ENCODE data around the gene HAUS8.
"Not testable (repeated sequence)": the region's sequence is repeated elsewhere in the genome, so short reads cannot be mapped to it uniquely, and the experiment has no call there.

HAUS8 gene, protein sequence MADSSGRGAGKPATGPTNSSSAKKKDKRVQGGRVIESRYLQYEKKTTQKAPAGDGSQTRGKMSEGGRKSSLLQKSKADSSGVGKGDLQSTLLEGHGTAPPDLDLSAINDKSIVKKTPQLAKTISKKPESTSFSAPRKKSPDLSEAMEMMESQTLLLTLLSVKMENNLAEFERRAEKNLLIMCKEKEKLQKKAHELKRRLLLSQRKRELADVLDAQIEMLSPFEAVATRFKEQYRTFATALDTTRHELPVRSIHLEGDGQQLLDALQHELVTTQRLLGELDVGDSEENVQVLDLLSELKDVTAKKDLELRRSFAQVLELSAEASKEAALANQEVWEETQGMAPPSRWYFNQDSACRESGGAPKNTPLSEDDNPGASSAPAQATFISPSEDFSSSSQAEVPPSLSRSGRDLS

DNA sequence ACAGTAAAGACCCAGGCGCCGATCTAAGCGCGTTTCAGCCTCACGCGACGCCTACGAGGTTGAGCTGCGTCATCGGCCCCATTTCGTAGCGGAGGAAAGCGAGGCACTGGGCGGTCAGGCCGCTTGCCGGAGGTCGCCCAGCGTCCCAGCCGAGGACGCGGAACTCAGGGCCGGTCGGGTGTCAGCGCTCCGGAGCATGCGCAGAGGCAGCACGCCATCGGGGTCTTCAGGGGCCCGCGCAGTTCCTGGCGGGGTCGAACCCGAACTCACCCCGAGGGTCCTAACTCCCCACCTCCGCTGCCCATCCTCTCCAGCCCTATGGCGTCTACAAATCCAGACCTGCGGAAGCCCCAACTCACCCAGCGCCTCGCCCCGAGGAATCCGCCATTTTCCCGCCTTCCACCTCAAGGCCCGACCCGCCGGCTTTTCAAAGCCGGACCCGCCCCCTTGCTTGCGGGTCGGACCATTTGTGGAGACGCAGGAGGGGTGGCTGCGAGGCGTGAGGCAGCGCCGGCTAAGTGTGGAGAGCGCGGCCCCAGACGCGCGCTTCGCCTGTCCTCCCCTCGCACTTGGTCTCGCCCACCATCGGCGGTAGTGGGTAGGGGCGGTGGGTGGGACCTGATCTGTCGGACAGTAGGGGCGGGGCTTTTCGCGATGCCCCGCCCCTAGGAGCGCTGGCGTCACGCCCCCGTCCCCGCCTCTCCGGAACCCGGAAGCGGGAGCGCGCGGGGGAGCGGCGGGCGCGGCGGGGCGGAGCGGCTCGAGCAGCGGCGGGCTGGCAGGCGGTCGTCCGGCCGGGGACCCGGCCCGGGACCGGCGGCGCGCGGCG lies at the start of gene HAUS8, which contains the start of gene MYO9B:
HAUS8 (minus strand) TSS at position 418 of the 829 bp plus-strand sequence; CDS start at position 388, 30 bp downstream.
MYO9B (plus strand) TSS at position 743 of the 829 bp plus-strand sequence. CDS start 25,941 bp downstream, outside the sequence.
- DNase-seq: peak; percentile 99

DNA sequence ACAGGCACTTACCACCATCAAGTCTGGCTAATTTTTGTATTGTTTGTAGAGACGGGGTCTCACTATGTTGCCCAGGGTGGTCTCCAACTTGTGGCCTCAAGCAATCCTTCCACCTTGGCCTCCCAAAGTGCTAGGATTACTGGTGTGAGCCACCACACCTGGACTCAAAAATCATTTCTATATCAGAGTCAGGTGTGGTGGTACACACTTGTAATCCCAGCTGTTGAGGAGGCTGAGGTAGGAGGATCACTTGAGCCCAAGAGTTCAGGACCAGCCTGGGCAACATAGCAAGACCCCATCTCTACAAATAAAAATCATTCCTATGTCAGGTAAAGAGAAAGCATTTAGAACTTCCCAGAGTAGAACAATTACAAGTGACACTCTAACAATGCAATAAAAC lies 48.8 kb upstream of the HAUS8 start:
- no peak for DNase-seq

DNA sequence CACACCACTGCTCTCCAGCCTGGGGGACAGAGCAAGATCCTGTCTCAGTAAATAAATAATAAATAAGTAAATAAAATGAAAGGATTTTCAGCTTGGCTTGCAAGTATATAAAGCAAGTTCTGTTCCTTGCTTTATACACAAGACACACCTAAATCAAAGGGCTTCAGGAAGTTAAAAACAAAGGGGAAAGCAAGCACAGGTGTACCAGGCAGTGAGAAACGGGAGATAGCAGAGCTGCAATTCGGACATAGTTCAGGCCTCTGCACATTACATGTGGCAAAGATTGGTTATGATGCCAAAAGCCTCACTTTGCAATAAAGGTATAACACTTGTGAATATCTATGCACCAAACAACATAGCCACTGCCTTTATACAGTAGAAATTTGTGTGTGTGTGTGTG lies 47.8 kb upstream of the HAUS8 start:
- DNase-seq: no peak

DNA sequence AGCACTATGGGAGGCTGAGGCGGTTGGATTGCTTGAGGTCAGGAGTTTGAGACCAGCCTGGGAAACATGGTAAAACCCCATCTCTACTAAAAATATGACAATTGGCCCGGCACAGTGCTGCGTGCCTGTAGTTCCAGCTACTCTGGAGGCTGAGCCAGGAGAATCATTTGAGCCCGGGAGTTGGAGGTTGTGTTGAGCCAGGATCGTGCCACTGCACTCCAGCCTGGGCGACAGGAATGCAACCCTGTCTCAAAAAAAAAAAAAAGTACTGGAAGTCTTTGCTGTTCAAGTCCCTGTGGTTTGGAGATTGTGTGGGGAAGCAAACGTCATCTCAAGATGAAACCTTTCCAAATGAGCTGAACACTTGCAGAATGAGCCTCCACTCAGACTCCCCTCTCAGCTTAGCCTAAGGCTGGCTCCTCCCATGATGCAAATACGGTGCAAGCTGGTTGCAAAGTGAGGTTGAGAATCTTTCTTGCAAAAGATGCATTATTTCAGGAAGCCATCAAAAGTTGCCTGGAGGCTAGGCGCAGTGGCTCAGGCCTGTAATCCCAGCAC lies 46.6 kb upstream of the HAUS8 start:
- no peak for DNase-seq

DNA sequence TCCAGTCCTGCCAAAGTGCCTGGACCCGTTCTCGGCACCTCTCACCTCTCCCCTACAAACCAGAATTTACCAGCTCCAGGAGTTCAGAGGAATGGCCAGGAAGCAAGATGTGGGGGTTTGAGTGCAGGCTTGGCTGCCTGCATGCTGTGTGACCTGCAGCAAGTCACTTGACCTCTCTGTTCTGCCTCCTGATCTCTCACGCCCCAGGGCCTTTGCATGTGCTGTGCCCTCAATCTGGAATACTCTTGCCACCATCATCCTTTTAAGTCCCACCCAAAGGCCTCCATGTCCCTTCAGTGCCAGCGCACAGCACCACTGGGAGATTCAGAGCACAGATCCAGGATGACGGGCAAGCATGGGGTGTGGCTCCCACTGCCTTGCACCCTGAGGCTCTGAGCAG lies 43.7 kb upstream of the HAUS8 start:
- DNase-seq: no peak

DNA sequence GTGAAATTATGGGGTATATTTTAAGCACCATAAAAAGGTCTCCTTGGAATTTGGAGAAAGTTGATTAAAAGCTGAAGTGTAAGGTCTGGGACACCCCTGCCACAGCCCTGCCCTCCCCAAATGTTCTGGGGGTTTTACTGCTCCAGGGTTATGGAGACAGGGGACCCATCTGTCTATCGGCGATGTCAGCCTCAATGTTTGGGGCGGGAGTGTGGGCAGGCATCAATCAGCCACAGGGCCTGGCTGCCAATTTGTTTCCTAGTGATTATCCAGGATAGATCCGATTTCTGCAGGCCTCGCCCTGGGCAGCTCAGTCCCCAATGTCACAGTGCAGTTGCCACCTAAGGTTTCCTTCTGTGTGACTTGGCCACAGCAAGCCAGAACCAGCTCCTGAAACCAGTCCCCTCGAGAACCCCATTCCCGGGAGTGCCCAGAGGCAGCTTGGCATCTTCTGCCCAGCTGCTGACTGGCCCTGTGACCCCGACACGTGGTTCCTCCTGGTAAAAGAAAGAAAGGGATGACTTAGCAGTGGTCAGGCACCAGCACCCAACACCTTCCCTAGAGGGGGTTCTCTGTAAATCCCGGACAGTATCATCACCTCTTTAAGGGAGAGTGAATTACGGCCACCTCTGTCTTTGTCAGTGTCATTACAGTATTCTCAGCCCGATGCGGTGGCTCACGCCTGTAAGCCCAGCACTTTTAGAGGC lies 41.9 kb upstream of the HAUS8 start:
- no peak for DNase-seq

DNA sequence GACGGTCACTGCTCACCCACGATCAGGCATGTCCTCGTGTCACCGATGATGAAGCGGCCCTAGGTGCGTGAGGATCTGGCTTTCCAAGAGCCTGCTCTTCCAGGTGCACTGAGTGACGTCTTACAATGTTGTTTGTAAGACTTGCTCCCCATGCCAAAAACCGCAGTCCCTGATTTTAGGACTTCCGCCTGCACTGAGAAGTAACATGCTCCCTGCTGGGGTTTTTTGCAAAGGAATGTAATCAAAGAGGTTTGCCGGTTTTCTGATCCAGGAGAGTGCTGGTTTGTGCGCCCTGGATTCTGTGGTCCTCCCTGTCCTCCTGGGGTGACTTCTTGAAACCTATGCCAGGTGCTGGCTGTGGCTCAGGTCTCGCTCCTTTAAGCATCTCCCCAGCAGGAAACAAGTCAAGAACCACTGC lies 39.2 kb upstream of the HAUS8 start:
- no peak for DNase-seq

DNA sequence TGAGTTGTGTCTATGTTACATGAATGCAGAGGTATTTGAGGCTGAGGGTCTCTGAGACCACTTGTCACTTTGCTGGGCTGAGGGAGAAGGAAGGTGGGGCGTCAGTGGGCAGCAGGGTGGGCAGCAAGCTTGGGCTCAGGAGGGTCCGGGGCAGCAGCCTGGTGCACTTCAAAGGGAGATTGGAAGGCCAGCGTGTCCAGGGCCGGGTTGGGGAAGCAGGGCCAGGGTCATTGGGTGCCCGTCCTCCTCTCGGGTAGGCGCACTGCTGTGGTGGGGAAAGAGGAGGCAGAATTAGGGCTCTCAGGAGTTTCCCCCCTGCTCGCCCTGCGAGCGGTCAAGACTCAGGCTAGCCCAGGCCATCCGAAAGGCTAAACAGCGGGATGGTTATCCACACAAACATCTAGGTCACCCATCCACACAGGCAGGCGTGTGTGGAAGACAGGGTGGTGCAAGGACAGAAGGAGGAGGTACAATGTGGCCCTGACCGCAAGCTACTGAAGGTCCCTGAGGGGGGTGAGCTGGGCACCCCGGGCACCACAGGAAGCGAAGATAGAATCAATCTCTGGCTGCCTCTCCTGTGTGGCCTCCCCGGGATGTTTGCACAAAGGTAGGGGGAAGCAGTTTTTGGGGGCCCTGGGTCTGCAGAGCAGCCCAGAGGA lies 38.0 kb upstream of the HAUS8 start:
- no peak for DNase-seq

DNA sequence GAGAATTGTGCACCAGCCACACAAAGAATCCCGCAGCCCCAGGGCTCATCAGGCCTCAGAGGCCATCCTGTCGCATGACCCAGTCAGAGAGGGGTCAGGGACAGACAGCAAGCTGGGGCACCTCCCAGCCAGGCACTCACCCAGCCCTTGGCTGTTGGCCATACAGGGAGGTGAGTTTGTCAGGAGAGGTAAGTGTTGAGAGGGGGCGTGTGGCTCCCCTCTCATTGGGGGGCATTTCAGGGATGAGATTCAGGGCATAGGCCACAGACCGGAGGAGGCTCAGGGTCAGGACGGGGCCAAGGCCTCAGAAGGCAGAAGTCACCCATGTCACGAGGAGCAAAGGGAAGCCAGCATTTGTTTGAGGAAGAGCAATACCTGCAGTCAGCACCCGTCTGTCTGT lies 37.4 kb upstream of the HAUS8 start:
- no peak for DNase-seq

DNA sequence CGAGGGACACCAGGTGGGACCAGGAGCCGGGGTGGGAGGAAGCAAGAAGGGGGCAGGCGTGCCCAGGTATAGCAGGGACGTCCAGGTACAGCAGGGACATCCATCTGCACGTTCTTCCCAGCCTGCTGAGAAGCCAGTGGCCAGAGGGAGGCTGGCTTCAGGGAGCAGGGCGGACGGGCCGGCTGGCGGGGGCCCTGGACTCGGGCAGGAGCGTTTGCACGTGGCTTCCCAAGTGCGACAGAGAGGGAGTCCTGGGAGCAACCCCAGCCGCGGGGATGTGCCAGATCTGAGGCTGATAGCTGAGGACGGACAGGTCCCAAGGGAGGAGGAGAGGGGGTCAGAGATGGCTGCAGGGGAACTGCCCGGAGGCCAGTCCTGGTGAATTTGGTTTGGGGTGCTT lies 37.0 kb upstream of the HAUS8 start:
- DNase-seq: no peak

DNA sequence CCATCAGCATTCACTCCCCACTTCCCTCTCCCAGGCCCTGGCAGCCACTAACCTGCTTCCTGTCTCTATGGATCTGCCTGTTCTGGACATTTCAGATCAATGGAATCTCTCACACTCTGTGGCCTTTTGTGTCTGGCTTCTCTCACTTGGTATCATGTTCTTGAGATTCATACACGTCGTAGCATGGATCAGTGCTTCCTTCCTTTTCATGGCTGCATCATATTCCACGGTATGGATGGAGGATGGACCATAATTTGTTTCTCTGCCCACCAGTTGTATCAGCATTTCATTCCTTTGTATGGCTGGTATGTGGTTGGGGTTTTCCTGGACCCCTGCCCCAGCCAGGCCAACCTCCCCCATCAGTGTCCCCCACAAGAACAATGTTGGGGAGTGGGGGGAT lies 36.5 kb upstream of the HAUS8 start:
- no peak for DNase-seq

DNA sequence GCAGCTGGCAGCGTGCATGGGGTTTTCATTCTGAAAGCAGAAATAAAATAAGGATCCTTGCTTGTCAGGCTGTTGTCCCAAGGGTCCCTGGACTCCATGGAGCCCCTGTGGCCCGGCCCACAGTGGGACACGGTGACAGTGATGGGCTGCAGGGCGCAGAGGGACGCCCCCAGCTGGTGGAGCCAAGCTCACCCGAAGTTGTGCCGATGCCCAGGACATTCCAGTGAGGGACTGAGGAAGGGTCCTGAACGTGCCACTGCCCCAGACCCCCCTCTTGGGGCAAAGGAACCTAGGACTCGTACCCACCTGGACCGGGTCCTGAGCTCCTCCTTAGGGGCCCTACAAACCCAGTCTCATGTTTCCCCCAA lies 35.3 kb upstream of the HAUS8 start:
- no peak for DNase-seq

DNA sequence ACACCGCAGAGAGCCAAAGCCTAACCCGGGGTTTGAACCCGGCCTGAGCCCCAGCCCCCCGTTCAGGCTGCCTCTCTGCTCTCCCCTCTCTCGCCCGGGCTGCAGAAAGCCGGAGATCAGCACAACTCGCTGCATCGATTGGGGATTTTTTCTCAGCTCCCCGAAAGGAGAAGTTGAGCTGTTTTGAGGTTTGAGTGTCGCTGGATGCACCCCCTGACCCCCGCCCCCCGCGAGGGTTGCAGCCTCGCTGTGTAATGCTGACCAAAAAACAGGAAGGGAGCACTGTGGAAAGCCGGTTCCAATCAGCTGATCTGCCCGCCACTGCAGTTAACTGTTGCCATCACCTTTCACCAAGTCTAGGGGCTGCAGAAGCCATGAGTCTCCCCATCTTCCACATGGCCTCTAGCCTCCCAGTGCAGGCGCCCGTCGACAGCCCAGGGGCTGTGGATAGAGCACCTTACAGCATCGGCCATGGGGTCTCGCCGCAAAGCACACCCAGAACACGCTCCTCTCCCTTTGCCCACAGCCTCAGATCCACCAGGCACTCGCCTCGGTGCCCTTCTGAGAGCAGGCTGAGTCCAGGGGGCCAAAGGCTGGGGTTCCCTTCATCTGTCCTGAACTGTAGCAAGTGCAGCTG lies 34.8 kb upstream of the HAUS8 start:
- no peak for DNase-seq

DNA sequence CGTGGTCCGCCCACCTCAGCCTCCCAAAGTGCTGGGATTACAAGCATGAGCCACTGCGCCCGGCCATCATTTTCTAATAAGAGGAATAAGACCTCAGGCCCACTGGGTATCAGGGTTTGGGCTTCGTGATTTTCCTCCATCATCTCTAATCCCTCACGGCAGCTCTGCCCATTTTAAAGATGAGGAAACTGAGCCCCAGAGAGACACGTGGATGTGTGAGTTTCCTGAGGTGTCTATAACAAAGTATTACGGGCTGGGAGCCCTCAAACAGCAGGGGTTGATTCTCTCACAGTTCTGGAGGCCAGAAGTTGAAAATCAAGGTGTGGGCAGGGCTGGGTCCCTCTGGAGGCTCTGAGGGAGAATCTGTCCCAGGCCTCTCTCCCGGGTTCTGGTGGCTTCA lies 34.0 kb upstream of the HAUS8 start:
- no peak for DNase-seq

DNA sequence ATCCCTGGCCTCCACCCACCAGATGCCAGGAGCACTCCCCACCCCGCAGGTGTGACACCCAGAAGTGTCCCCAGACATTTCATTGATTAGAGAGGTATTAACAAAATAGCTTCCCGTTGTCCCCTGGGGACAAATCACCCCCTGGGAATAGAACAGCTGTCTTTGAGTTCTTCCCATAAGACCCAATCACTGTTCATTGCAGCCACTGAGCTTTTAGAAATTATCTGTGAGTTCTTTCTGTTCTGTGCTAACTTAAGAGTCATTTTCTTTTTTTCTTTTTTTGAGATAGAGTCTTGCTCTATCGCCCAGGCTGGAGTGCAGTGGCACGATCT lies 33.2 kb upstream of the HAUS8 start:
- no peak for DNase-seq

DNA sequence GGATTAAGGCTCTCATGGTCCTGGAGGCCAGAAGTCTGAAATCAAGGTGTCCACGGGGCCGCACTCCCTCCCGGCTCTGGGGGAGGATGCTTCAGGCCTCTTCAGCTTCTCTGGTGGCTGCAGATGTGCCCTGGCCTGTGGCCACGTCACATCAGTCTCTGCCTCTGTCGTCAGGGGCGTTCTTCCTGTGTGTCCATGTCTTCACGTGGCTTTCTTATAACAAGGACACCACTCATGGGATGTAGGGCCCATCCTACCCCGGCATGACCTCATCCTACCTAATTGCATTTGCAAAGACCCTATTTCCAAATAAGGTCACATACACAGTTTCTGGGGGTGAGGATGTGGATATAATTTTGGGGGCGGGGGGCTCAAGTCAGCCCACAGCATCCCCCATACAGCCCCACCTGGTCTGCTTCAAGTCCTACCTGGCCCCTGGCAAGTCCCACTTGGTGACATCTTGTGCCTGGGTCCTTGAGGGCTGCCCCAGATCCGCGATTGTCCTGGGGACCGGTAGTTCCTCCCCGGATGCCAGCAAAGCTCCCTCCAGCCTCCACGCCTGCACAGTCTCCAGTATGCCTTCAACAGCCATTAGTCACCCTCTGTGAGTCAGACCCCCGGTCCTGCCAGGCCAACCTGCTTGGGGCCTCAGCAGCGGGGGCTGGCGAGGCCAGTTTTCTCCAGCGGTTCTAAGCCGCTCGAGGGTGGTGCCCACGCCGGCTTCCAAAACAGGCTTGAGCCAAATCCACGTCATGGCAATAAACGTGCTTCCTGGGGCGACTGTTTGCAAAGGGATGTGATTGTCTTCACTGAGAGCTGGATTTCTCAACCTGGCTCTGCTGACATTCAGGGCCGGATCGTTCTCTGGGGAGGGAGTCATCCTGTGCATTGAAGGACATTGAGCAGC lies 32.5 kb upstream of the HAUS8 start:
- peak; percentile 27 for DNase-seq

DNA sequence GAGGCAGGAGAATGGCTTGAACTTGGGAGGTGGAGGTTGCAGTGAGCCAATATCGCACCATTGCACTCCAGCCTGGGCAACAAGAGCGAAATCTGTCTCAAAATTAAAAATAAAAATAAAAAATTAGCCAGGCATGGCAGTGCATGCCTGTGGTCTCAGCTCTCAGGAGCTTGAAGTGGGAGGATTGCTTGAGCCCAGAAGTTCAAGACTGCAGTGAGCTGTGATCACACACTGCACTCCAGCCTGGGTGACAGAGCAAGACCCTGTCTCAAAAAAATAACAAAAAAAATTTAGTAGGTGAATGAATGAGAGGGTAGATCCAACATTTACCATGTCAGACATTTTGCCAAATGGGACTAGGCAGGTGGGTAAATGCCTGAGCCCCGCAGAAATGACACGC lies 31.7 kb upstream of the HAUS8 start:
- not testable (repeated sequence) for DNase-seq

DNA sequence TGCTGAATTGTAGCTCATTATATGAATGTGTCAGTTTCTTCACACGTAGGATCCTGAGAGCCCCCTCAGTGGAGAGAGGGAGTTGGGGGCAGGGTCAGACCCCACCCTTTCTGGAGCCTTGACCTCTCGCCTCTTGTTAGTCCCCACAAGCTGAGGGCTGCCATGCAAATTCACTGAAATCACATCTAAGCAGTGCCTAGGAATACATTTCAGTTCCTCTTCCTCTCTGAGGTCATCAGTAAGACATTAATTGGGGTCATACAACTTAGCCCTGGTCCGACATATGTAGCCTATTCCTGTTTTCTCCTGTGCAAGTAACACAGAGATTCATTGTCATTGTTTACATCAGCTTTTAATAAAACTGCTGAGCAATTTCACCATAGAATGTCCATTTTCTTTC lies 30.3 kb upstream of the HAUS8 start:
- no peak for DNase-seq

DNA sequence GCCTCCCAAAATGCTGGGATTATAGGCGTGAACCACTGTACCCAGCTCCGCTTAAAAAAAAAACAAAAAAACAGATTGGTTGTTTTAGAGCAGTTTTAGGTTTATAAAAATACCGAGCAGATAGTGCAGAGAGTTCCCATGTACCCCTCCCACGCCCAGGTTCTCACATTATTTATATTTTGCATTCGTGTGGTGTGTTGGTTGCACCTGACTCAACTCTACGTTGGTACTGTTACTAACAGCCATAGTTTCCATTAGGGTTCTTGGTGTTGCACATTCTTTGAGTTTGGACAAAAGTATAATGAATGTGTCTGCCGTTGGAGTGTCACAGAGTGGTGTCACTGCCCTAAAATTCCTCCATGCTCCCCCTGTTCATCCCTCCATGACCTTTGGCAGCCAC lies 29.4 kb upstream of the HAUS8 start:
- DNase-seq: no peak

DNA sequence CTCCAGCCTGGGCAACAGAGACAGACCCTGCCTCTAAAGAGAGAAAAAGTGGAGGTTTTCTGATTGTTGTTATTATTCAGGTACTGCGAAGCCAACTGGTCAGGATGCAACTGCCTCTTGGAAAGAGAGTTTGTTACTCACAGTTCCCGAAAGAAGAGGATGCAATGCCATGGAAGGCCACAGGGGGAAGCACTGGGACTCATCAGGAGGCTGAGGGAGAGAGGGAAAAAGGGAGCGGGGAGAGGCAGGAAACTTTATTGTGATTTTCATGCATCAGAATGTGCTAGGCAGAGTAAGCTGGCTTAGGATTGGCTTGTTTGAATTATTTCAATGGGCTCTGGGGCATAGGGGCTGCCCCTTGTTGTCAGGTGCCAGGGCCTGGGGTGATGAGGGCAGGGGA lies 27.9 kb upstream of the HAUS8 start:
- no peak for DNase-seq

Measured in NK-92 treated with Interleukin-12 subunit alpha and Interleukin-12 subunit beta, amount 100 ng/mL, for 24 hours (cell line).